ENCODE results near the gene EIF3F. TPM values are rescaled to one million over a fixed set of nuclear protein-coding genes. Genes with fewer than 3 reads are reported as not detected.

EIF3F gene
- total RNA-seq, 1 donor from 2014 or later: 306 TPM

- DNase-seq (ENCODE audit: low read depth): no peak
- TF ChIP-seq CTCF (conservative IDR thresholded peaks at IDR 0.05; ENCODE audit: low read depth, low read length): no peak
- H3K4me3 ChIP-seq (ENCODE audit: low read depth, low read length): no peak overlapping the region
Measured at GRCh38 chr11:8039530-8040260, 52.6 kb downstream of the EIF3F start.

- DNase-seq (ENCODE audit: low read depth): no peak
- H3K4me3 ChIP-seq (ENCODE audit: low read depth, low read length): no peak overlapping the region
- TF ChIP-seq CTCF (conservative IDR thresholded peaks at IDR 0.05; ENCODE audit: low read depth, low read length): no peak
Measured at GRCh38 chr11:8040261-8040920, 53.3 kb downstream of the EIF3F start.

DNA sequence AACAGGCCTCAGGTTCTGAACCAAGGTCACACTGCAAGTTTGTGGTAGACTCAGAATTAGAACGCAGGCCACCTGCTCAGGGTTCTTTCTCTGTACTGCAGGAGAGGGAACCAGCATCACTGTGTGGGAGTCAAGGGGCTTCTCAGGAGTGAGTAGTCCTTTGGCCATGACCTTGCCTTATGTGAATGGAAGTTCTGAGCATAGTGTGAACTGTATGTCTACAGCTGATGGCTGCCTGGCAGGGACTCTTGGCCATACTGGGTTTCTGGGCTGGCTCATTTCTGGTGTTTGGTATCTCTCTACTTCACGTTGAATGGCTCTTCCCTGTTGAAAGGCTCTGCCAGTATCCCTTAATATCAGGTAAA, 53.8 kb downstream of the EIF3F start:
- no peak for TF ChIP-seq CTCF (conservative IDR thresholded peaks at IDR 0.05; ENCODE audit: low read depth, low read length)
- no peak overlapping the region for H3K4me3 ChIP-seq (ENCODE audit: low read depth, low read length)
- DNase-seq (ENCODE audit: low read depth): no peak

DNA sequence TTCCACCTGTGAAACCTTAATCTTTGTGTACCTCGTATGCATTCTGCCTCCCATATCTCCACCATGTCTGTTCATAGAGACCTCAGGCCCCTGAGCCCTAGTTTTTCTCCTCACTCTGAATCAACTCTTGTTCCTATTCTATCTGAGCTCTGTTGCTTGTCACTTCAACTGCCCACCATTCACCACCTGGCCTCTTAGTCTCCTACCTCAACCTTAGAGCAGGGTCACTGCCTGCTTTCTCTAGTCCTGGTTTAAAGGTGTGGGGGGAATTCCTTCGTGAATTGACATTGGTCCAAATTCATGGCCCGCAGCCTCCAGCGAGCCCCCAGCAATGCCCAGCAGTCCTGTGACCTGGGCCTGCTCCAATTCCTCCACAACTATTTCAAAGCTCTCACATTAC, 54.4 kb downstream of the EIF3F start:
- no peak for TF ChIP-seq CTCF (conservative IDR thresholded peaks at IDR 0.05; ENCODE audit: low read depth, low read length)

DNA sequence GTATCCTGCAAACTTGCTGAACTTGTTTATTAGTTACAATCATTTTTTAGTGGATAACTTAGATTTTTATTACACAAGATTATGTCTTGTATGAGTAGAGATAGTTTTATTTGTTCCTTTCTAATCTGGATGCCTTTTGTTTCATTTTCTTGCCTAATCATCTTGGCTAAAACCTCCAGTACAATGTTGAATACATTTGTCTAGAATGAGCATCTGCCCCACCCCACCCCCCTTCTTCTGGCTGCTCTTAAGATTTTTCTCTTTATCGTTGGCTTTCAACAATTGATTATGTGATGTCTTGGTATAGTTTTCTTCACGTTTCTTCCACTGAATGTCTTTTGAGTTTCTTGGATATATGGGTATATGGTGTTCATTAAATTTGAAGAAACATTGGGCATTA, 56.6 kb downstream of the EIF3F start:
- H3K4me3 ChIP-seq (ENCODE audit: low read depth, low read length): no peak overlapping the region
- no peak for DNase-seq (ENCODE audit: low read depth)
- no peak for TF ChIP-seq CTCF (conservative IDR thresholded peaks at IDR 0.05; ENCODE audit: low read depth, low read length)

More for the DNA sequence above, 54.4 kb downstream of the EIF3F start:
- H3K4me3 ChIP-seq (ENCODE audit: low read depth, low read length): no peak overlapping the region
- DNase-seq (ENCODE audit: low read depth): no peak

GRCh38 chr11:8045839-8046238, 58.7 kb downstream of the EIF3F start:
- H3K4me3 ChIP-seq (ENCODE audit: low read depth, low read length): no peak overlapping the region
- TF ChIP-seq CTCF (conservative IDR thresholded peaks at IDR 0.05; ENCODE audit: low read depth, low read length): no peak
- DNase-seq (ENCODE audit: low read depth): no peak

DNA sequence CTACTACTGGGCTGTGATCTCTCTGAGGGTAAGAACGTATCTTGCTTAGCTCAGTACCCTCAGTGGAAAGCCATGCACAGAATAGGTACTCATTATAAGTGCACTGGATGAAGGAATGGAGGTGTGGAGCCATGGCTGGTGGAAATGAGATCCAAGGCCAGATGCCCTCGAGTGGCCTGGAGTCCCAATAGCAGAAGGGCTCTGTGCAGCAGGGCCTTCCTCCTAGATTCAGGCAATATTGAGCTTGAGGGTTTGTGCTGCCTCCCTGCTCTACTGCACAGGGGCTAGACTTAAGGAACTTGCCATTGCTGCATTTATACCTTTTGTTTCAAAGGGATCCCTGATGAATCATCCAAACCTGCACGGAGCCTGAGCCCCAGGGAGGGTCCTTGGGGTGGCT, 60.2 kb downstream of the EIF3F start:
- H3K4me3 ChIP-seq (ENCODE audit: low read depth, low read length): no peak overlapping the region
- no peak for TF ChIP-seq CTCF (conservative IDR thresholded peaks at IDR 0.05; ENCODE audit: low read depth, low read length)
- DNase-seq (ENCODE audit: low read depth): no peak

All from epithelial cell of proximal tubule (primary cell).